D721Med (cell line): Measurements from ENCODE around the gene UNC45A.

Source experiments
- DNase-seq: peaks from one replicate; pipeline ENCODE4 v3.0.0; 2011; ENCODE audit warnings: low spot score; ENCODE audit not compliant: insufficient read length
- FAIRE-seq: peaks from 2 replicates; lab custom pipeline; 2011; peaks lifted over from hg19 to GRCh38; lab: Jason Lieb, UNC
- TF ChIP-seq, protein P1 (sequence below): IDR thresholded peaks from 2 replicates; pipeline ENCODE4 v1.5.1; 2012; ENCODE audit warnings: mild to moderate bottlenecking, control low read depth; ENCODE audit not compliant: insufficient read depth; ENCODE audit errors: missing control alignments

UNC45A gene

DNA sequence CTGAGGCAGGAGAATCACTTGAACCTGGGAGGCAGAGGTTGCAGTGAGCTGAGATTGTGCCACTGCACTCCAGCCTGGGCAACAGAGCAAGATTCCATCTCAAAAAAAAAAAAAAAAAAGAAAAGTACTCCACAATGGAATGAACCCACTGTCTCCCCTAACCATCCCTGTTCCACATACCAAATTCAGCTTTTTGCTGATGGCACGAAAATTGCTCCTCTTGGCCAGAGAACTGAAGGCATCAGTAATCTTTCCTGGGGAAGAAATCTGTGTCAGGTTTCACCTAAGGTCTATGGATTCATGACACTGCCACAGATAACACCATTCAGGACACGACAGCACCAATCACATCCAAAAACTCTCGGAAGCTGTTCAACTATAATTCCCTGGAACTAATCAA lies 66.1 kb downstream of the UNC45A start:
- FAIRE-seq (no peak), DNase-seq (no peak)
- TF ChIP-seq, protein P1, sequence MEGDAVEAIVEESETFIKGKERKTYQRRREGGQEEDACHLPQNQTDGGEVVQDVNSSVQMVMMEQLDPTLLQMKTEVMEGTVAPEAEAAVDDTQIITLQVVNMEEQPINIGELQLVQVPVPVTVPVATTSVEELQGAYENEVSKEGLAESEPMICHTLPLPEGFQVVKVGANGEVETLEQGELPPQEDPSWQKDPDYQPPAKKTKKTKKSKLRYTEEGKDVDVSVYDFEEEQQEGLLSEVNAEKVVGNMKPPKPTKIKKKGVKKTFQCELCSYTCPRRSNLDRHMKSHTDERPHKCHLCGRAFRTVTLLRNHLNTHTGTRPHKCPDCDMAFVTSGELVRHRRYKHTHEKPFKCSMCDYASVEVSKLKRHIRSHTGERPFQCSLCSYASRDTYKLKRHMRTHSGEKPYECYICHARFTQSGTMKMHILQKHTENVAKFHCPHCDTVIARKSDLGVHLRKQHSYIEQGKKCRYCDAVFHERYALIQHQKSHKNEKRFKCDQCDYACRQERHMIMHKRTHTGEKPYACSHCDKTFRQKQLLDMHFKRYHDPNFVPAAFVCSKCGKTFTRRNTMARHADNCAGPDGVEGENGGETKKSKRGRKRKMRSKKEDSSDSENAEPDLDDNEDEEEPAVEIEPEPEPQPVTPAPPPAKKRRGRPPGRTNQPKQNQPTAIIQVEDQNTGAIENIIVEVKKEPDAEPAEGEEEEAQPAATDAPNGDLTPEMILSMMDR: no peak
